Neural progenitor cell (in vitro differentiated cells): ENCODE data around the gene MAF.

ENCODE experiments used
- EZH2 ChIP-seq: fragments of 200-600 bp; sonication (generic); IDR thresholded peaks from 2 replicates; pipeline ENCODE4 v1.6.1; 2017; ENCODE audit warnings: antibody characterized with exemption, mild to moderate bottlenecking, moderate library complexity
- EZH2phosphoT487 ChIP-seq: fragments of 200-600 bp; sonication (generic); IDR thresholded peaks from 2 replicates; pipeline ENCODE4 v1.6.1; 2017; ENCODE audit warnings: antibody characterized with exemption
- TF ChIP-seq, protein P1 (sequence below): fragments of 200-600 bp; sonication (generic); IDR thresholded peaks from 2 replicates; pipeline ENCODE4 v1.5.1; 2017; ENCODE audit warnings: antibody characterized with exemption, mild to moderate bottlenecking

GRCh38 chr16:79587296-79587695 is 13.2 kb downstream of the MAF start:
- TF ChIP-seq, protein P1, sequence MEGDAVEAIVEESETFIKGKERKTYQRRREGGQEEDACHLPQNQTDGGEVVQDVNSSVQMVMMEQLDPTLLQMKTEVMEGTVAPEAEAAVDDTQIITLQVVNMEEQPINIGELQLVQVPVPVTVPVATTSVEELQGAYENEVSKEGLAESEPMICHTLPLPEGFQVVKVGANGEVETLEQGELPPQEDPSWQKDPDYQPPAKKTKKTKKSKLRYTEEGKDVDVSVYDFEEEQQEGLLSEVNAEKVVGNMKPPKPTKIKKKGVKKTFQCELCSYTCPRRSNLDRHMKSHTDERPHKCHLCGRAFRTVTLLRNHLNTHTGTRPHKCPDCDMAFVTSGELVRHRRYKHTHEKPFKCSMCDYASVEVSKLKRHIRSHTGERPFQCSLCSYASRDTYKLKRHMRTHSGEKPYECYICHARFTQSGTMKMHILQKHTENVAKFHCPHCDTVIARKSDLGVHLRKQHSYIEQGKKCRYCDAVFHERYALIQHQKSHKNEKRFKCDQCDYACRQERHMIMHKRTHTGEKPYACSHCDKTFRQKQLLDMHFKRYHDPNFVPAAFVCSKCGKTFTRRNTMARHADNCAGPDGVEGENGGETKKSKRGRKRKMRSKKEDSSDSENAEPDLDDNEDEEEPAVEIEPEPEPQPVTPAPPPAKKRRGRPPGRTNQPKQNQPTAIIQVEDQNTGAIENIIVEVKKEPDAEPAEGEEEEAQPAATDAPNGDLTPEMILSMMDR, result no peak
- TF ChIP-seq EZH2 (no peak), EZH2phosphoT487 (no peak)
